Activated T-helper 1 cell treated with anti-CD3 and anti-CD28 coated beads, Interleukin-12 subunit alpha, Interleukin-12 subunit beta, Interleukin-2, Interleukin-4 antibody, amounts not matched to agents 30 ng/mL and 10 ng/mL and 1 ng/mL, durations not matched to agents 14 hours and 24 hours and 36 hours (primary cell): Measurements from ENCODE around the gene CHL1. TPM values are rescaled to one million over a fixed set of nuclear protein-coding genes. Genes with fewer than 3 reads are reported as not detected.

Experiments
- DNase-seq: peaks from one replicate; pipeline ENCODE4 v3.0.0; 2021; ENCODE audit warnings: low spot score
- H3K27ac Mint-ChIP-seq: one replicate; pipeline ENCODE4 v1.8.0; 2021; ENCODE audit warnings: mild to moderate bottlenecking, mixed read lengths
- H3K27me3 Mint-ChIP-seq: one replicate; pipeline ENCODE4 v1.8.0; 2022; ENCODE audit warnings: mild to moderate bottlenecking, moderate library complexity, mixed read lengths; ENCODE audit not compliant: insufficient read depth
- H3K36me3 Mint-ChIP-seq: one replicate; pipeline ENCODE4 v1.8.0; 2021; ENCODE audit warnings: low read depth, mixed read lengths
- H3K4me1 Mint-ChIP-seq: one replicate; pipeline ENCODE4 v1.8.0; 2021; ENCODE audit warnings: low read depth, mixed read lengths
- H3K4me3 Mint-ChIP-seq: one replicate; pipeline ENCODE4 v1.8.0; 2021; ENCODE audit warnings: mild to moderate bottlenecking, moderate library complexity, mixed read lengths
- H3K9me3 Mint-ChIP-seq: one replicate; pipeline ENCODE4 v1.8.0; 2021; ENCODE audit warnings: mixed read lengths
- intact Hi-C: fragments of 100-400 bp; cut with micrococcal nuclease; formaldehyde crosslinking; loops from one replicate; pipeline ENCODE4 v1.15.1; 2024
- total RNA-seq: library from RNA; stranded (reverse); gene quantifications from 2 replicates; pipeline ENCODE4 v1.2.3, GENCODE V29; 2022

The CHL1 gene
- total RNA-seq, 1 donor from 2014 or later, result not detected

DNA sequence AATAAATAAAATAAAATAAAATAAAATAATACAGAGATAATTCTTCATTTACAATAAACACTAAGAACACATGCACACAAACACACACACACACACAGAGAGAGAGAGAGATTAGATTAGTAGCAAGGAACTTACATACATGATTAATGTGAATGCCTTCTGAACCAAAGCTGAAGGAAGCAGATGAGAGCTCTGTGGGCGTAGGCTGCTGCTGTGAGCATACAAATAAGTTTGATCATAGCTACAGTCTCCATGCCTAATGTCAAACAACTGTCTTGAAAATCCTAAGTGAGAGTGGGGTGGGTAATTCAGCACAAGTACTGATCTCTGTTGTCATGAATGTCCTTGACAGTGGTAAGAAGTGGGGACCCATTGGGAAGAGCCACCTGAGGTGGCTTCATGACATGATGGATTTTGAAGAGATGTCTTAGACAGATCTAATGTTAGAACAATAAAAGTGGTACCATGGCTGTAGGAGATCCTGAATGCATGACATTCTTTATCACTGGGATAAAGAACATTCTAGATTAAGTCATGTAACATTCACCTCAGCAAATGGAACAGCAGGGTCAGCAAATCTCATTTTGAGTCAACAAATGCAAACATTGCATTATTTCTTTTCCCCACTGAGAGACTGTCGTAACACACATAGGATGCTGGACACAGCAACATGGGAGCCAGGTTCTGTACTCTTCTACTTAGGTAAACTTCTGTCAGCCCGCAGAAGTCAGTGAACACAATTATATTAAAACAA lies 46.2 kb downstream of the CHL1 start:
- H3K9me3 Mint-ChIP-seq, result no peaks in the 10 kb centered on the region
- intact Hi-C loops, result no loop called here
- no peaks in the 10 kb centered on the region for H3K4me1 Mint-ChIP-seq
- no peak overlapping the region for H3K4me3 Mint-ChIP-seq
- no peaks in the 10 kb centered on the region for H3K27me3 Mint-ChIP-seq
- DNase-seq, result no peak
- no peaks in the 10 kb centered on the region for H3K36me3 Mint-ChIP-seq
- H3K27ac Mint-ChIP-seq, result no peak overlapping the region

DNA sequence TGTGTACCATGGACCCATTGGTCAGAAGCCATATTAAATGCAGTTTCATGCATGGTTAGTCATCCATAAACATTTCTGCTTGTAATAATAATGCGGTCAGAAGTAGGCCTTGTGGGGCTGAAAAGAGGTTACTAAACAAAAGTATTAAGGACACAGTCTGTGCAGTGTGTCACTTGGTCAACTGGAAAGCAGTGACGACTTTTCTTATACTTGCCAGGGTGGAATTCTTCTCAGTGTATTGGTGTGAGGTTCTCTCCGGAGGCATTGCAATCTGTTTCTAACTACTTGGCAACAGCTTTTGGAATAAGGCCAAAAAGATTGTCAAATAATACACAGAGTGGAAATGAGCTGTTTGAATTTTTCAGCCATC lies 46.8 kb downstream of the CHL1 start:
- H3K27ac Mint-ChIP-seq, result no peak overlapping the region
- H3K9me3 Mint-ChIP-seq, result no peaks in the 10 kb centered on the region

GRCh38 chr3:244041-244440 lies 47.5 kb downstream of the CHL1 start:
- Mint-ChIP-seq H3K4me1 (no peaks in the 10 kb centered on the region), H3K36me3 (no peaks in the 10 kb centered on the region), H3K27ac (no peak overlapping the region), H3K9me3 (no peaks in the 10 kb centered on the region), H3K27me3 (no peaks in the 10 kb centered on the region), H3K4me3 (no peak overlapping the region)
- DNase-seq, result no peak
- intact Hi-C loops, result no loop called here

More for the DNA sequence above, 46.8 kb downstream of the CHL1 start:
- DNase-seq, result no peak
- intact Hi-C loops, result no loop called here
- H3K4me3 Mint-ChIP-seq, result no peak overlapping the region
- no peaks in the 10 kb centered on the region for H3K4me1 Mint-ChIP-seq
- H3K27me3 Mint-ChIP-seq, result no peaks in the 10 kb centered on the region
- H3K36me3 Mint-ChIP-seq, result no peaks in the 10 kb centered on the region

GRCh38 chr3:247916-248315 lies 51.4 kb downstream of the CHL1 start:
- intact Hi-C loops, result no loop called here
- Mint-ChIP-seq H3K9me3 (no peaks in the 10 kb centered on the region), H3K27ac (no peak overlapping the region), H3K4me3 (no peak overlapping the region), H3K4me1 (no peaks in the 10 kb centered on the region), H3K27me3 (no peaks in the 10 kb centered on the region), H3K36me3 (no peaks in the 10 kb centered on the region)
- no peak for DNase-seq

DNA sequence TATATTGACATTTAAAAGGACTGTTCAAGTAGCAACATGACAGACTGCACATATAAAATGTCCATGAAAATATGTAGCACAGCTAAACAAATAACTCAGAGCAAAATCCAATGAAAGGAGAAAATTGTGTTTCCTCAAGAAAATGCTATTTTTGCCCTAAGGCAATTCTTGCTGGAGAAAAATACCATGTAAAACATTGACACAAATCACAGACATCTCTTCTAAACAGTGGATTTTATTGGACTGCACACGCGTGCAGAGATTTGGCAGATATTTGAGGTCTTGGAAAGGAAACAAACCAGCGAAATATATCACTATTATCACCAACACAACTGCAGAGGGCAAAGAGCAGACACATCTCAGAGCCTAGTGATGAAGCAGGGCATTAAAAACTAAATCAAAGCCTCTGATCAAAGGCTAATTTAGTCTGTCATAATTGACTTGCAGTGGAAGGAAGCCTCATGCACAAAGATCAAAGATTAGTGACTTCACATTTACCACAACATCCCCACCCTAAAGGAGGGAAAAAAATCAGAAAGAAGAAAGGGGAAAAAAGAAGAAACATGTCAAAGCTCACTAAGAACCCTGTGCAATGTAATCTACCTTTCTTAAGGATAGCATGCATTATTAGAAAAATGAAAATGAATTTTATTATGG lies 52.4 kb downstream of the CHL1 start:
- no peak for DNase-seq
- H3K27me3 Mint-ChIP-seq, result no peaks in the 10 kb centered on the region
- intact Hi-C loops, result no loop called here
- no peaks in the 10 kb centered on the region for H3K9me3 Mint-ChIP-seq
- no peaks in the 10 kb centered on the region for H3K36me3 Mint-ChIP-seq
- H3K4me3 Mint-ChIP-seq, result no peak overlapping the region
- H3K27ac Mint-ChIP-seq, result no peak overlapping the region
- H3K4me1 Mint-ChIP-seq, result no peaks in the 10 kb centered on the region

DNA sequence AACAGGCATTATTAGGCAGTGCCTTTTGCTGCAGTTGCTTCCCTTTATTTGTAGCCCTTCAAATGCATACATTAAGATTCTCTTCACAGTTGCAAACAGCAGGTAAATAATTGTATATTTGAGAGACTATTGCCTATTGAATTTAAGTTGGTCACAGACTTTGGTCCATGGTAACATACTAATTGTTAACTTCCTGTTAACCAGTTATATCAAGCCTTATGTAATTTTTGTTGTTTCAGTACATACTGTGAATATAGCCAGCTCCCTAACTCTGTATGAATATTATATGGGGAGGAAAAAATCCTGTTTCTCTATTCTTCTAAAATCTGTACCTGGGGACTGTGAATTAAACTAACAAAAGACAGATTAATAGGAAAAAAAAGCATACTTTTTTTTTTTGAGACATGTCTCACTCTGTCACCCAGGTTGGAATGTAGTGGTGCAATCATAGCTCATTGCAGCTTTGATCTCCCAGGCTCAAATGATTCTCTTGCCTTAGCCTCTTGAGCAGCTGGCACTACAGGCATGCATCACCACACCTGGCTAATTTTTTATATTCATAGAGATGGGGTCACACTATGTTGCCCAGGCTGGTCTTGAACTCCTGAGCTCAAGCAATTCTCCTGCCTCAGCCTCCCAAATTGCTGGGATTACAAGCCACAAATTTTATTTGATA lies 53.2 kb downstream of the CHL1 start:
- H3K4me1 Mint-ChIP-seq, result no peaks in the 10 kb centered on the region
- no peak overlapping the region for H3K27ac Mint-ChIP-seq
- intact Hi-C loops, result no loop called here
- H3K4me3 Mint-ChIP-seq, result no peak overlapping the region
- no peaks in the 10 kb centered on the region for H3K9me3 Mint-ChIP-seq
- no peaks in the 10 kb centered on the region for H3K27me3 Mint-ChIP-seq
- H3K36me3 Mint-ChIP-seq, result no peaks in the 10 kb centered on the region
- DNase-seq, result no peak

DNA sequence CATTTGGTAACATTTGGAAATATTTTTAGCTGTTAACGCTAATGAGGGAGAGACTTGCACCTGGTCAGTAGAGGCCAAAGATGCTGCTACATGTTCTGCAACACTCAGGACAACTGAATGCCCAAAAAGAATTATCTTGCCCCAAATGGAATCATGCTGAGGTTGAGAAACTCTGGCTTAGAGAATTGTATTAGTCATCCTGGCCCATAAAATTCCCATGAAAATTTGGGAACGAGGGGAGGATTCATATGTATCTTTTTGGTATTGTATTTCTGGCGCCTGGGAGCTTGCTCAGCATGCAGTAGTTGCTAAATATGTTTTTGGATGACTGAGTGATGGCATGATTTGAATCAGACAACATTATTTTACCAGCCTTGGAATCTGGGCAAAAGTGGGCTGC lies 59.9 kb downstream of the CHL1 start:
- H3K36me3 Mint-ChIP-seq, result no peaks in the 10 kb centered on the region
- no peaks in the 10 kb centered on the region for H3K4me1 Mint-ChIP-seq
- H3K27ac Mint-ChIP-seq, result no peak overlapping the region
- DNase-seq, result no peak
- H3K27me3 Mint-ChIP-seq, result no peaks in the 10 kb centered on the region
- intact Hi-C loops, result no loop called here
- H3K4me3 Mint-ChIP-seq, result no peak overlapping the region
- no peaks in the 10 kb centered on the region for H3K9me3 Mint-ChIP-seq

DNA sequence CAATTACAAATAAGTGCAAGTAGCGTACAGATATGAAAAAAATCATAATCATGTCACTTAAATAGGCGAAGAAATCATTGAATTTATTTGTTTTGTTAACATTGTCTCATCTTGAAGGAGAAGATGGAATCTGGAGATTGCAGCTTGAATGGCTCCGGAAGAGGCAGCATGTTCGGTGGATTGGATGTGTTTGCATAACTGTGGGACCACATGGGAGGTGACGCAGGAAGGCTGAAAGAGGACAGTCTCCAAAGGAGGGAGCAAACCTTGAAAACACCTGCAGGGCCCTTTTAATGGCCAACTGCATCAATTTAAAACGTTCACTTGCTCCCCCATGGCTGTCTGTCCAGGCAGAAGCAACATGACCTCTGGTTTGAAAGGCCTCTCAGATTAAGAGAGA lies 61.3 kb downstream of the CHL1 start:
- no peaks in the 10 kb centered on the region for H3K9me3 Mint-ChIP-seq
- H3K27ac Mint-ChIP-seq, result no peak overlapping the region
- no peak overlapping the region for H3K4me3 Mint-ChIP-seq
- no peaks in the 10 kb centered on the region for H3K36me3 Mint-ChIP-seq
- no peaks in the 10 kb centered on the region for H3K27me3 Mint-ChIP-seq
- intact Hi-C loops, result no loop called here
- no peaks in the 10 kb centered on the region for H3K4me1 Mint-ChIP-seq
- DNase-seq, result no peak

DNA sequence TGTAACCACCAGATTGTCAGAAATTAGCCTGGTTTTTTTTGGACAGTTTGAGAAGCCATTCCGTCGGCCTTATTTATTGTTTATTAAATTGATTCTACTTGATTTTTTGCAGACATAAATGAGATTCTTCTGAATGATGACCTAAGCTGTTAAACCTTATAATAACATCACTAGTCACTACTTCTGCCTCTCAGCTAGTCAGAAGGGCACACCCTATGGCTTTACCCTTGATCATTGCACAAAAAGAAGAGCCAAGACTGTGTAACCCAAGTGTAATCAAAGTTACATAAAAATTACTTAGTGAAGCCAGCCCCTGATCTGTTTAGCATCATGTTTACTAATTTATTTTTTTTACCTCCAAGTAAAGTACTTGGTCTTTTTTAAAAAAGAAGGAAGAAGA lies 64.3 kb downstream of the CHL1 start:
- Mint-ChIP-seq H3K27ac (no peak overlapping the region), H3K4me3 (no peak overlapping the region), H3K9me3 (no peaks in the 10 kb centered on the region), H3K4me1 (no peaks in the 10 kb centered on the region), H3K27me3 (no peaks in the 10 kb centered on the region), H3K36me3 (no peaks in the 10 kb centered on the region)
- intact Hi-C loops, result no loop called here
- DNase-seq, result no peak

GRCh38 chr3:263393-263792 lies 66.8 kb downstream of the CHL1 start:
- intact Hi-C loops, result no loop called here
- Mint-ChIP-seq H3K4me3 (no peak overlapping the region), H3K4me1 (no peaks in the 10 kb centered on the region), H3K27me3 (no peaks in the 10 kb centered on the region), H3K27ac (no peak overlapping the region), H3K36me3 (no peaks in the 10 kb centered on the region), H3K9me3 (no peaks in the 10 kb centered on the region)
- no peak for DNase-seq

- H3K4me3 Mint-ChIP-seq, result no peak overlapping the region
- intact Hi-C loops, result no loop called here
- H3K4me1 Mint-ChIP-seq, result no peaks in the 10 kb centered on the region
- H3K27me3 Mint-ChIP-seq, result no peaks in the 10 kb centered on the region
- DNase-seq, result no peak
- no peaks in the 10 kb centered on the region for H3K36me3 Mint-ChIP-seq
- H3K27ac Mint-ChIP-seq, result no peak overlapping the region
- no peaks in the 10 kb centered on the region for H3K9me3 Mint-ChIP-seq
Measured at GRCh38 chr3:264394-265156, 68.0 kb downstream of the CHL1 start.

- Mint-ChIP-seq H3K27ac (no peak overlapping the region), H3K27me3 (no peaks in the 10 kb centered on the region), H3K9me3 (no peaks in the 10 kb centered on the region), H3K4me3 (no peak overlapping the region), H3K36me3 (no peaks in the 10 kb centered on the region), H3K4me1 (no peaks in the 10 kb centered on the region)
- intact Hi-C loops, result no loop called here
- DNase-seq, result no peak
Measured at GRCh38 chr3:267101-267500, 70.5 kb downstream of the CHL1 start.

DNA sequence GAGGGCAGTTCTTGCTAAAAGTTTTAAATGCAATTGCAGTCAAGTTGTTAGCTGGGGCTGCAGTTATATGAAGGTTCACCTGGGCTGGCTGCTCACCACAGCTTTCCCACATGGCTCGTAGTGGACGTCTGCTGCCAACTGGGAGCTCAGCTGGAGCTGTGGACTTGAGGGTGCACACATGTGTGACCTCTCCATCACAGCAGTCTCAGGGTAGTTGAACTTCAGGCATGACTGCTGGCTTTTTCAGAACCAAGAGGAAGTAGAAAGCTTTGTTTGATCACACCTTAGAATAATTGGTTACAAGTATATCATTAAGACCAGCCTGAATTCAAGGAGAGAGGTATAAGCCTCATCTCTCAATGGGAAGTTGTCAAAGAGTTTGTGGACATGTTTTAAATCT lies 74.1 kb downstream of the CHL1 start:
- Mint-ChIP-seq H3K9me3 (peaks cover 3% of the 10 kb centered on the region), H3K4me1 (no peaks in the 10 kb centered on the region), H3K27ac (no peak overlapping the region), H3K36me3 (no peaks in the 10 kb centered on the region), H3K4me3 (no peak overlapping the region), H3K27me3 (no peaks in the 10 kb centered on the region)
- intact Hi-C loops, result no loop called here
- DNase-seq, result no peak
